GM12872 (cell line): ENCODE measurements around the gene OR2A25.

Experiments
- TF ChIP-seq, protein P1 (sequence below): IDR thresholded peaks from 3 replicates; pipeline ENCODE4 v1.5.1; 2011; ENCODE audit warnings: low read depth, mild to moderate bottlenecking, low read length, moderate library complexity; ENCODE audit not compliant: insufficient read depth

Gene OR2A25

DNA sequence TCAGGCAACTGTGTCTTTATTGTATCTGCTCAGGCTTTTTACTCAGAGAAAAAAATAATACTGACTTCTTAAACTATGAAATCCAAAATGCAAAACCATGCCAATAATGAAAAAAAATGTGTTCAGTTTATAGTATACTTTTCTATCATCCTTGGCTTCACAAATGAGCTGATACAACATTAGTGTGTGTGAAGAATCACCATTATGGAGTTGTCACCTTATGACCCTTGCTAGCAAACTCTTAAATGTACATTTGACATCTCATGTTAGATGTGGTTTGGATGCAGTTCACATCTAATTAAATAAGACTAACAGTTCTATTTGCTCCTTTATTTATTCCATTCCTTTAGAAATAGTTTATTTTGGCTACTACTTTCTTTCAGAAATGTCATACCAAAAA, 35.6 kb downstream of the OR2A25 start:
- TF ChIP-seq, protein P1, sequence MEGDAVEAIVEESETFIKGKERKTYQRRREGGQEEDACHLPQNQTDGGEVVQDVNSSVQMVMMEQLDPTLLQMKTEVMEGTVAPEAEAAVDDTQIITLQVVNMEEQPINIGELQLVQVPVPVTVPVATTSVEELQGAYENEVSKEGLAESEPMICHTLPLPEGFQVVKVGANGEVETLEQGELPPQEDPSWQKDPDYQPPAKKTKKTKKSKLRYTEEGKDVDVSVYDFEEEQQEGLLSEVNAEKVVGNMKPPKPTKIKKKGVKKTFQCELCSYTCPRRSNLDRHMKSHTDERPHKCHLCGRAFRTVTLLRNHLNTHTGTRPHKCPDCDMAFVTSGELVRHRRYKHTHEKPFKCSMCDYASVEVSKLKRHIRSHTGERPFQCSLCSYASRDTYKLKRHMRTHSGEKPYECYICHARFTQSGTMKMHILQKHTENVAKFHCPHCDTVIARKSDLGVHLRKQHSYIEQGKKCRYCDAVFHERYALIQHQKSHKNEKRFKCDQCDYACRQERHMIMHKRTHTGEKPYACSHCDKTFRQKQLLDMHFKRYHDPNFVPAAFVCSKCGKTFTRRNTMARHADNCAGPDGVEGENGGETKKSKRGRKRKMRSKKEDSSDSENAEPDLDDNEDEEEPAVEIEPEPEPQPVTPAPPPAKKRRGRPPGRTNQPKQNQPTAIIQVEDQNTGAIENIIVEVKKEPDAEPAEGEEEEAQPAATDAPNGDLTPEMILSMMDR, result no peak

DNA sequence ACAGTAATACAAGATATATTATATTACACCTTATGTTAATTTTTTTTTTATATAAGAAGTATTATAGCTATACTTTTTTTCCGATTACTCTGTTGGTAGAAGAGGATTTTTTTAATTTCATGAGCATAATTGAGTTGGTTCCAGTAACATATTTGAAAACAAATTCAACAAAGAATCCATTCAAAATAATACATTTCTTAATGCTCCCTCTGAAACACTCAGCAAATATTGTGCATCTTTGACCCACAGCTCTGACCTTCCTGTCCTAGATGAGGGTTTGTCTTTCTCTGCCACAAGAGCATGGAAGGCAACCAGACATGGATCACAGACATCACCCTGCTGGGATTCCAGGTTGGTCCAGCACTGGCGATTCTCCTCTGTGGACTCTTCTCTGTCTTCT, 39.7 kb downstream of the OR2A25 start, which contains the start of gene OR2A2:
OR2A2 (plus strand) TSS at position 301 of the 400 bp plus-strand sequence; CDS start at position 301, 0 bp downstream.
- TF ChIP-seq, protein P1, result no peak

DNA sequence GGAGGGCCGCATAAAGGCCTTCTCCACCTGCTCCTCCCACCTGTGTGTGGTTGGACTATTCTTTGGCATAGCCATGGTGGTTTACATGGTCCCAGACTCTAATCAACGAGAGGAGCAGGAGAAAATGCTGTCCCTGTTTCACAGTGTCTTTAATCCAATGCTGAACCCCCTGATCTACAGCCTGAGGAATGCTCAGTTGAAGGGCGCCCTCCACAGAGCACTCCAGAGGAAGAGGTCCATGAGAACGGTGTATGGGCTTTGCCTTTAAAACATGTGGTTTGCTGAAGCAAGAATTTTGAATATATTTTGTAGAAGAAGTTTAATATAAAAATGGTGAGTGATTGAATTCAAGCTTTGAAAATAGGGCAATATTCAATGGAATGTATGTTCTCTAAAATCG, 40.7 kb downstream of the OR2A25 start:
- TF ChIP-seq, protein P1, result no peak

DNA sequence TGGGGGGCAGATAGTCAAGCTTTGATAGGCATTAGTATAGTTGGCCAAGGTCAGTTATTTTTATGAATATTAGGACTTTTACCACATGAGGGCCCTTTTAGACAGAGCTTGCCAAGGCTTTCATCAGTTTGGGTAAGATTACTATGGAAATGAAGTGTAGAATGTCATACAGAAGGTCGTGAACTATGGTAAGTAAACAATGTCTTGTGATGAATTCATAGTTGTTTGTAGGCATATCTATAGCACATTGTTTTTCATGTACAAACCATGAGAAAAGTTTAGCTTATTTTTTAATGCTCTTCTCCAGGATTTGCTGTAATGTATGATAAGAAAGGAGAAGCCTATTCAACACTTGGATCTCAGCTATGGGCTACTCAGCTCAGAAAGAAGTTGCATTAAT, 44.0 kb downstream of the OR2A25 start:
- TF ChIP-seq, protein P1, result no peak

DNA sequence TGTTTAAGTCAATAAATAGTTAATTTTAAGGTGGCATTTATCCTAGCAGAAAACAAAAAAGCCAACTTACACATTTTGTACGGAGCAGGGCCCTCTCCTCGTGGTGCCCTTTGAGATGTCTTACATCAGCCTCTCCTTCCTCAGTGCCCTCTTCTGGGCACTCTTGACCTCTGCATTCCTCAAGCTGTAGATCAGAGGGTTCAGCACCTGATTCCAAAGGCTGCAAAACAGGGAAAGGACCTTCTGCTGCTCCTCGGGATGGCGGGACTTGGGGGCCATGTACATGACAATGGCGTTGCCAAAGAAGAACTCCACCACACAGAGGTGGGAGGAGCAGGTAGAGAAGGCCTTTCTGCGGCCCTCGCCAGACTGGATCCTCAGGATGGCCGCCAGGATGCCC, 48.7 kb downstream of the OR2A25 start:
- TF ChIP-seq, protein P1, result no peak

DNA sequence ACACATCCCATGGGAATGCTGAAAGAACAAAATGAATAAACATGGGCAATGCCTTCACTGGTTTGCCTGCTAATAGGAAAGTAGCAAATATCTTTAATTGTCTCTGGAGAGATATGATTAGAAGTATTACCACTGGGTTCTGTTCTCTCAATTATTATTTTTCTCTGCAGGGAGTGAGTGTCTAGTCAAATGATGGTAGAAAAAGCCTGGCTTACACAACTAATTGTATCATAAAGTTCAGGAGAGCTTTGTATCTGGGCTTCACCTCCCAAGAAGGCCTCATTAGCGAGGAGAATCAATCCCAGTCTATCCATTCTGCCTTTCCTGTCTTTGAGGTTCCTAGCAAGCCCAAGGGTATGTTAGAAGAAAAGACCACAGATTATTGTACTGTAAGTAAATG, 53.3 kb downstream of the OR2A25 start, which contains the start of gene OR2A14:
OR2A14 (plus strand) TSS at position 301 of the 400 bp plus-strand sequence. CDS start 5,937 bp downstream, outside the sequence.
- TF ChIP-seq, protein P1, result no peak
